NCI-H69 (cell line): Measurements from ENCODE around the gene OR11H7.
"Not testable (repeated sequence)": the region's sequence is repeated elsewhere in the genome, so short reads cannot be mapped to it uniquely, and the experiment has no call there.

Experiments used
- DNase-seq: peaks from one replicate; lab custom pipeline; 2025; lab: John Stamatoyannopoulos, UW

Gene OR11H7

GRCh38 chr14:20278414-20278813, 49.6 kb downstream of the OR11H7 start:
- peak; percentile 50 for DNase-seq

GRCh38 chr14:20280265-20280664, 51.5 kb downstream of the OR11H7 start:
- DNase-seq, result not testable (repeated sequence)
